Measurements from ENCODE around the gene PLEKHG3. TPM values are rescaled to one million over a fixed set of nuclear protein-coding genes. Genes with fewer than 3 reads are reported as not detected.
A peak's percentile ranks its signal among the peaks of the same experiment; 100 is the strongest.

Gene PLEKHG3
- total and polyA plus RNA-seq, 2 of the 4 experiments (the other 2 are of a cell fraction), result 8.2 to 8.4 TPM

- Histone ChIP-seq H3K23ac (ENCODE audit: low read depth, low read length) (no peak overlapping the region), H4K20me1 (ENCODE audit: insufficient read depth, low read length) (no peaks in the 10 kb centered on the region), H3K27ac (ENCODE audit: insufficient read depth, low read length) (no peak overlapping the region), H3K9ac (ENCODE audit: low read depth, low read length) (no peak overlapping the region), H3K4me1 (ENCODE audit: control insufficient read depth, insufficient read depth, low read length) (no peaks in the 10 kb centered on the region), H3K27me3 (ENCODE audit: control insufficient read depth, insufficient read depth, low read length) (peaks cover 27% of the 10 kb centered on the region), H3K4ac (ENCODE audit: low read depth, low read length) (no peak overlapping the region; the same call in 1 of the 2 replicates), H3K4me2 (ENCODE audit: low read depth, low read length) (no peak overlapping the region), H2AK5ac (ENCODE audit: low read depth, low read length) (0 out of 2 replicates have a peak overlapping the region, but pooled peaks have one; percentile 40), H3K9me3 (ENCODE audit: control insufficient read depth, insufficient read depth, low read length) (no peaks in the 10 kb centered on the region), H4K5ac (ENCODE audit: low read depth, low read length) (no peak overlapping the region), H2BK15ac (ENCODE audit: low read depth, low read length) (peak overlapping the region; percentile 45; the same call in 1 of the 3 replicates), H3K14ac (replicated peaks; ENCODE audit: low read depth, low read length) (no peak overlapping the region), H2BK20ac (ENCODE audit: low read depth, low read length) (no peak overlapping the region), H3K36me3 (ENCODE audit: control insufficient read depth, insufficient read depth, low read length) (no peaks in the 10 kb centered on the region), H3K4me3 (ENCODE audit: insufficient read depth, low read depth, low read length) (no peak overlapping the region), H2BK120ac (ENCODE audit: low read depth, low read length) (no peak overlapping the region), H3K79me1 (ENCODE audit: low read depth in 1 of 2, low read length in 2 of 2) (no peaks in the 10 kb centered on the region), H2AK9ac (replicated peaks; ENCODE audit: low read depth, low read length, poor library complexity) (peak overlapping the region; percentile 19), H2BK5ac (ENCODE audit: low read depth, low read length, poor library complexity, severe bottlenecking) (no peak overlapping the region), H4K91ac (ENCODE audit: insufficient read depth, low read depth, low read length) (no peak overlapping the region), H4K8ac (ENCODE audit: low read depth in 2 of 2, low read length in 2 of 2) (no peak overlapping the region), H2AFZ (replicated peaks; ENCODE audit: low read length, poor library complexity) (no peak overlapping the region), H3K56ac (ENCODE audit: extremely low read depth, insufficient read depth, low read length) (no peak overlapping the region), H3K18ac (ENCODE audit: low read depth, low read length) (no peak overlapping the region), H3K9me1 (ENCODE audit: insufficient read depth, low read length) (peaks cover 3% of the 10 kb centered on the region)
- DNase-seq (no peak), ATAC-seq (ENCODE audit: low read depth) (no peak)
- in situ Hi-C loops (cut with MboI; ENCODE audit: low sequenced_read_pairs), result no loop called here
- intact Hi-C loops (cut with micrococcal nuclease), result no loop called here
- dilution Hi-C loops (cut with HindIII; ENCODE audit: low sequenced_read_pairs, unreplicated experiment), result no loop called here
- 92% methylated on average over 9 of the region's 10 CpGs; no CpG with 5 or more reads in 1 of the 2 experiments for WGBS, 2 experiments (ENCODE audit: extremely low coverage in 2 of 2, insufficient read length in 1 of 2)
- BruUV-seq (replicated peaks), result no TSS peak
- ChIA-PET POLR2A (ENCODE audit: unreplicated experiment) (no interaction called here), CTCF (interaction anchor here (1.0 to 1.4 kb wide), 2 partner anchors 10 to 19 kb away, joined by 5 to 6 read pairs; no protein-coding TSS in a partner anchor)
- TF ChIP-seq CEBPB (IDR thresholded peaks at IDR 0.05; ENCODE audit: low read depth, low read length), result no peak
- no peak for TF ChIP-seq RCOR1 (IDR thresholded peaks at IDR 0.05; ENCODE audit: insufficient replicate concordance, low read length)
- TF ChIP-seq CTCF (conservative IDR thresholded peaks at IDR 0.05; ENCODE audit: low read depth, low read length), result no peak
- no peak for TF ChIP-seq RAD21 (IDR thresholded peaks at IDR 0.05; ENCODE audit: low read length)
- TF ChIP-seq FOS (IDR thresholded peaks at IDR 0.05; ENCODE audit: low read depth, low read length), result no peak
- no peak for TF ChIP-seq USF2 (IDR thresholded peaks at IDR 0.05; ENCODE audit: low read depth, low read length)
Observed at GRCh38 chr14:64799555-64799954, 95.3 kb downstream of the PLEKHG3 start.

Small RNA genes within 50 kb of the gene (microRNA-seq; reads per million reads assigned to microRNA genes)
- not detected for gene MIR7855 (ENCODE audit: unreplicated experiment)

Other genes starting within 250 kb of the PLEKHG3 start
- 0.72 and 1.4 TPM in 2 replicates for gene AKAP5, start 238.9 kb upstream of the PLEKHG3 start, total RNA-seq (2012; rRNA removed)
- 0.14 and 0.21 TPM in 2 replicates for gene AKAP5, start 238.9 kb upstream of the PLEKHG3 start, polyA plus RNA-seq (2012; rRNA removed)
- 4.2 and 6.6 TPM in 2 replicates for gene ZBTB25, start 200.6 kb upstream of the PLEKHG3 start, total RNA-seq (2012; rRNA removed)
- 4.2 and 4.4 TPM in 2 replicates for gene ZBTB25, start 200.6 kb upstream of the PLEKHG3 start, polyA plus RNA-seq (2012; rRNA removed)
- 37.3 and 63.0 TPM in 2 replicates for gene ZBTB1, start 199.7 kb upstream of the PLEKHG3 start, total RNA-seq (2012; rRNA removed)
- gene ZBTB1, start 199.7 kb upstream of the PLEKHG3 start, polyA plus RNA-seq (2012; rRNA removed), result 13.6 and 19.0 TPM in 2 replicates
- gene HSPA2, start 163.7 kb upstream of the PLEKHG3 start, total RNA-seq (2012; rRNA removed), result 18.9 and 19.7 TPM in 2 replicates
- 18.4 and 20.0 TPM in 2 replicates for gene HSPA2, start 163.7 kb upstream of the PLEKHG3 start, polyA plus RNA-seq (2012; rRNA removed)
- gene PPP1R36, start 154.5 kb upstream of the PLEKHG3 start, total RNA-seq (2012; rRNA removed), result 0.28 and 0.54 TPM in 2 replicates
- gene PPP1R36, start 154.5 kb upstream of the PLEKHG3 start, polyA plus RNA-seq (2012; rRNA removed), result 0.15 and 0.19 TPM in 2 replicates
- gene SPTB, start 175.5 kb downstream of the PLEKHG3 start, total RNA-seq (2012; rRNA removed), result under 0.01 TPM in 2 replicates
- gene SPTB, start 175.5 kb downstream of the PLEKHG3 start, polyA plus RNA-seq (2012; rRNA removed), result 0.03 and 0.07 TPM in 2 replicates
- 38.0 and 51.9 TPM in 2 replicates for gene CHURC1, start 210.0 kb downstream of the PLEKHG3 start, total RNA-seq (2012; rRNA removed)
- gene CHURC1, start 210.0 kb downstream of the PLEKHG3 start, polyA plus RNA-seq (2012; rRNA removed), result 65.1 and 69.5 TPM in 2 replicates
- not detected in 2 replicates for gene GPX2, start 238.3 kb downstream of the PLEKHG3 start, total RNA-seq (2012; rRNA removed)
- not detected in 2 replicates for gene GPX2, start 238.3 kb downstream of the PLEKHG3 start, polyA plus RNA-seq (2012; rRNA removed)